ENCODE results near the gene PHEX.

DNA sequence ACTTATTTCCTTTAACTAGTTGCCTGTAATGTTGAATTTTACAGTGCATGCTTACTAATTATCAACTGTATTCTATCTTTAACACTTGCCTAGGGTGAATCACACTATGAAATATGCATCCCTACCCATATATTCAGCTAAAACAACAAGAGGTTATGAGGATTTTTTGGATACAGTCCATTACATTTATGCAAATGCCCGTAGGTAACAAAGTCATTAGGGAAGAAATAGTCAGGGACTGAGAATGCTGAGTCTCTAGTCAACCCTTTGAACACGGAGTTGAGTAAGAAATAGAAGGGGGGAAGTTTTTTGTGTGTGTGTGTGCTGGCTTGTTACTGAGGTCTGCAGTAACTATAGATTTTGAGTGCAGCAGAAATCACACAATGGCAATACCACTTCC lies 214.5 kb downstream of the PHEX start:
- TF ChIP-seq POLR2A (IDR thresholded peaks at IDR 0.05): no peak
- TF ChIP-seq, protein P1, sequence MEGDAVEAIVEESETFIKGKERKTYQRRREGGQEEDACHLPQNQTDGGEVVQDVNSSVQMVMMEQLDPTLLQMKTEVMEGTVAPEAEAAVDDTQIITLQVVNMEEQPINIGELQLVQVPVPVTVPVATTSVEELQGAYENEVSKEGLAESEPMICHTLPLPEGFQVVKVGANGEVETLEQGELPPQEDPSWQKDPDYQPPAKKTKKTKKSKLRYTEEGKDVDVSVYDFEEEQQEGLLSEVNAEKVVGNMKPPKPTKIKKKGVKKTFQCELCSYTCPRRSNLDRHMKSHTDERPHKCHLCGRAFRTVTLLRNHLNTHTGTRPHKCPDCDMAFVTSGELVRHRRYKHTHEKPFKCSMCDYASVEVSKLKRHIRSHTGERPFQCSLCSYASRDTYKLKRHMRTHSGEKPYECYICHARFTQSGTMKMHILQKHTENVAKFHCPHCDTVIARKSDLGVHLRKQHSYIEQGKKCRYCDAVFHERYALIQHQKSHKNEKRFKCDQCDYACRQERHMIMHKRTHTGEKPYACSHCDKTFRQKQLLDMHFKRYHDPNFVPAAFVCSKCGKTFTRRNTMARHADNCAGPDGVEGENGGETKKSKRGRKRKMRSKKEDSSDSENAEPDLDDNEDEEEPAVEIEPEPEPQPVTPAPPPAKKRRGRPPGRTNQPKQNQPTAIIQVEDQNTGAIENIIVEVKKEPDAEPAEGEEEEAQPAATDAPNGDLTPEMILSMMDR (IDR thresholded peaks at IDR 0.05): no peak

All from body of pancreas (tissue), 4 donors.